Activated naive CD8-positive, alpha-beta T cell treated with anti-CD3 and anti-CD28 coated beads for 36 hours (primary cell): Measurements from ENCODE around the gene DMXL1. TPM values are rescaled to one million over a fixed set of nuclear protein-coding genes. Genes with fewer than 3 reads are reported as not detected.
"Not testable (repeated sequence)": the region's sequence is repeated elsewhere in the genome, so short reads cannot be mapped to it uniquely, and the experiment has no call there.

ENCODE experiments used
- DNase-seq: peaks from one replicate; pipeline ENCODE4 v3.0.0; 2021
- H3K27ac Mint-ChIP-seq: one replicate; pipeline ENCODE4 v1.8.0; 2022; ENCODE audit warnings: mild to moderate bottlenecking, moderate library complexity, mixed read lengths
- H3K27me3 Mint-ChIP-seq: one replicate; pipeline ENCODE4 v1.8.0; 2022; ENCODE audit warnings: mild to moderate bottlenecking, mixed read lengths
- H3K36me3 Mint-ChIP-seq: one replicate; pipeline ENCODE4 v1.8.0; 2021; ENCODE audit warnings: mild to moderate bottlenecking, mixed read lengths
- H3K4me1 Mint-ChIP-seq: one replicate; pipeline ENCODE4 v1.8.0; 2021; ENCODE audit warnings: mixed read lengths
- H3K4me3 Mint-ChIP-seq: one replicate; pipeline ENCODE4 v1.8.0; 2022; ENCODE audit warnings: mild to moderate bottlenecking, moderate library complexity, mixed read lengths
- H3K9me3 Mint-ChIP-seq: one replicate; pipeline ENCODE4 v1.8.0; 2022; ENCODE audit warnings: mixed read lengths
- total RNA-seq, 2 experiments: library from RNA; stranded (reverse); gene quantifications; one replicate each; pipeline ENCODE4 v1.2.3, GENCODE V29; 2021

Gene DMXL1
- total RNA-seq, 2 experiments from 2014 or later = 22.1 to 25.1 TPM

DNA sequence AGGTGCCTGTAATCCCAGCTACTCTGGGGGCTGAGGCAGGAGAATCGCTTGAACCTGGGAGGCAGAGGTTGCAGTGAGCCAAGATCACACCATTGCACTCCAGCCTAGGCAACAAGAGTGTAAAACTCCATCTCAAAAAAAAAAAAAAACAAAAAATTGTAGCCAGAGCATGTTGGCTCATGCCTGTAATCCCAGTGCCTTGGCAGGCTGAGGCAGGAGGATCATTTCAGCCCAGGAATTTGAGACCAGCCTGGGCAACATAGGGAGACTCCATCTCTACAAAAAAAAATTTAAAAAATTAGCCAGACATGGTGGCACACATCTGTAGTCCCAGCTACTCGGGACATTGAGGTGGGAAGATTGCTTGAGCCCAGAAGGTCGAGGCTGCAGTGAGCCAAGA is 168.9 kb downstream of the DMXL1 start:
- peaks cover 34% of the 10 kb centered on the region for H3K4me1 Mint-ChIP-seq
- H3K27ac Mint-ChIP-seq = not testable (repeated sequence)

DNA sequence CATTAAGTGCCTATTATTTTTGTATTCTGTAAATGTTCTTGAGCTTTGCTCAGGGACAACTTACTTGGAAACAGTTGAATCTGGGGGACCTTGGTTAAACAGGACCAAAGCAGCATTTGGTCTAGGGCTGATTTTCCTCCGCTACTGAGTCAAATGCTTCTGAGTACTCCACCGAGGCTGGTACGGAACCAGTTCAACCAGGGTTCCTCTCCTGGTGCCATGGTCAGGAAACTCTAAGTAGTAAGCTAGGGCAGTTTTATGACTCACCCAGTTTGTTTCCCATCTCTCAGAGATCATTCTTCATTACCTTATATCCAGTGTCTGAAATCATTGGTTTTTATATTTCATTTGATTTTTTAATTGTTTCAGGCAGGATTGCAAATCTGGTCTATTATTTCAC is 173.0 kb downstream of the DMXL1 start:
- DNase-seq = no peak
- Mint-ChIP-seq H3K9me3 (no peaks in the 10 kb centered on the region), H3K36me3 (peaks cover 5% of the 10 kb centered on the region), H3K4me3 (no peak overlapping the region), H3K4me1 (peaks cover 10% of the 10 kb centered on the region), H3K27me3 (no peaks in the 10 kb centered on the region), H3K27ac (no peak overlapping the region)

More for the DNA sequence above, 168.9 kb downstream of the DMXL1 start:
- not testable (repeated sequence) for H3K4me3 Mint-ChIP-seq, H3K9me3 Mint-ChIP-seq, DNase-seq, H3K27me3 Mint-ChIP-seq
- peaks cover 10% of the 10 kb centered on the region for H3K36me3 Mint-ChIP-seq

DNA sequence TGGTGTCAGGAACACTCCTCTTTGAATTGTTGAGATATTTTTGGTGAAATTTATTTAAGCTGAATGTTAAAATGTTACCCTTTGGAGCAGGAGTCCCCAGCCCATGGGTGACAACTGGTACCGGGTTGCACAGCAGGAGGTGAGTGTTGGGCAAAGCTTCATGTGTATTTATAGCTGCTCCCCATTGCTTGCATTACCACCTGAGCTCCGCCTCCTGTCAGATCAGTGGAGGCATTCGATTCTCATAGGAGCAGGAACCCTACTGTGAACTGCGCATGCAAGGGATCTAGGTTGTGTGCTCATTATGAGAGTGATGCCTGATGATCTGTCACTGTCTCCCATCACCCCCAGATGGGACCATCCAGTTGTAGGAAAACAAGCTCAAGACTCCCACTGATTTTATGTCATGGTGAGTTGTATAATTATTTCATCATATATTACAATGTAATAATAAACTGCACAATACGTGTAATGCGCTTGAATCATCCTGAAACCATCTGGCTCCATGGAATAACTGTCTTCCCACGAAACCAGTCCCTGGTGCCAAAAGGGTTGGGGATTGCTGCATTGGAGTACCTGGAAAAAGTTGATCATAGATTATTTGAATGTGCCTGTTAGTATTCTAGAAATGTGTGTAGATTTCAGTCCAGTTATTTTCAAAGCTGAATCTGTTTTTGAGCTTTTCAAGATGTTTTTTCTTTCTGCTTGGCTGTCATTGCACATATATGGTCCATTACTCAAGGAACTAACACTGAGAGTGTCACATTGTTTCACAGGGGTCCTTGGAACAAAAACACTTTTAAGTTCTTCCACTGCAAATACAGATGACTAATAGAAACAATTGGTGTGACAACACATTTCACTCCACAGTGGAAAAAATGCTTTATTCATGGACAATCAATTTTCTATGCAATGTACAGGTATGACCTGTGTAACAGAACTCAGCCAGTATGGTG is 180.3 kb downstream of the DMXL1 start:
- DNase-seq = no peak
- H3K36me3 Mint-ChIP-seq = peaks cover 18% of the 10 kb centered on the region
- H3K27me3 Mint-ChIP-seq = no peaks in the 10 kb centered on the region
- peak overlapping the region; percentile 56 for H3K27ac Mint-ChIP-seq
- H3K4me3 Mint-ChIP-seq = no peak overlapping the region
- H3K4me1 Mint-ChIP-seq = peaks cover 9% of the 10 kb centered on the region
- H3K9me3 Mint-ChIP-seq = peaks cover 14% of the 10 kb centered on the region

DNA sequence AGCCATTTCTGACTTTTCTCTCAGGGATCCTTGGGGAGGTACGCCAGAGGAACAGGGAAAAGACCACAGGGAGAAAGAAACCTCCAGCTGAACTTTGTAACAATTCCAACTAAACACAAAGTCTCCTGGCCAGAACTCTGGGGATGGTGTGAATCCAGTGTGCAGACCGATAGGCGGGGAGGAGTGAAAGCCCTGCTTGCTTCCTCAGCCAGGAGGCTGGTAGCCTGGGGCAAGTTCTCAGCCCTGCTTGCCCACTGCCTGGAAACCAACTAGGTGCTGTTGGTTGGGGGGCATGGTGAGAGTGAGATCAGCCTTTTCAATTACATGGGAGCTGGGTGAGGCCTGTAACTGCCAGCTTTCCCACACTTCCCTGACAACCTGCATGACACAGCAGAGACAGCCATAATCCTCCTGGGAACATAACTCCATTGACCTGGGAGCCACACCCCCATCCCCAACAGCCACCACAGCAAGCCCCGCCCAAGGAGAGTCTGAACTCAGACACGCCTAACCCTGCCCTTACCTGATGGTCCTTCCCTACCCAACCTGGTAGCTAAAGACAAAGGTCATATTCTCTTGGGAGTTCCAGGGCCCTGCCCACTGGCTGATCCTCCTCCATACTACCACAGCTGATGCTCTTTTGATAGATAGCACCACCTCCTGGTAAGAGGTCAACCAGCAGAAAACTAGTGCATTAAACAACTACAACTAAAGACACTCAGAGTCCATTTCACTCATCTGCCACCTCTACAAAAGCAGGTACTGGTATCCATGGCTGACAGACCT is 184.9 kb downstream of the DMXL1 start:
- peaks cover 34% of the 10 kb centered on the region for H3K9me3 Mint-ChIP-seq

DNA sequence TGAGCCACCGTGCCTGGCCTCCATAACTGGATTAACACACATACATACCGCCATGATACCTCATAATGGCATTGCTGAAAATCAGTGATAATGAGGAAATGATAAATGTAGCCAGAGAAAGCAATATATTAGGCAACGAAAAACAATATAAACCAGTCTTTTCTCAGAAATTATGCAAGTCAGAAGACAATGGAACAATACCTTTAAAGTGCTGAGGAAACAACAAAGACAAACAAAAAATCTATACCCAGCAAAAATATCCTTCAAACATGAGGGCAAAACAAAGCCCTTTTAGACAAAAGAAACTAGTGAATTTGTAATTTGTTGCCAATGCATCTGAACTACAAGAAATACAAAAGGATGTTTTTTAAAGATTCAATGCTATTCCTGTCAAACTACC is 186.7 kb downstream of the DMXL1 start:
- Mint-ChIP-seq H3K4me1 (no peaks in the 10 kb centered on the region), H3K27ac (no peak overlapping the region), H3K9me3 (peaks cover 45% of the 10 kb centered on the region), H3K4me3 (no peak overlapping the region), H3K36me3 (peaks cover 26% of the 10 kb centered on the region), H3K27me3 (no peaks in the 10 kb centered on the region)
- DNase-seq = no peak

More for the DNA sequence above, 184.9 kb downstream of the DMXL1 start:
- Mint-ChIP-seq H3K36me3 (peaks cover 22% of the 10 kb centered on the region), H3K27ac (no peak overlapping the region), H3K4me3 (no peak overlapping the region), H3K27me3 (no peaks in the 10 kb centered on the region), H3K4me1 (peaks cover 9% of the 10 kb centered on the region)
- DNase-seq = no peak

DNA sequence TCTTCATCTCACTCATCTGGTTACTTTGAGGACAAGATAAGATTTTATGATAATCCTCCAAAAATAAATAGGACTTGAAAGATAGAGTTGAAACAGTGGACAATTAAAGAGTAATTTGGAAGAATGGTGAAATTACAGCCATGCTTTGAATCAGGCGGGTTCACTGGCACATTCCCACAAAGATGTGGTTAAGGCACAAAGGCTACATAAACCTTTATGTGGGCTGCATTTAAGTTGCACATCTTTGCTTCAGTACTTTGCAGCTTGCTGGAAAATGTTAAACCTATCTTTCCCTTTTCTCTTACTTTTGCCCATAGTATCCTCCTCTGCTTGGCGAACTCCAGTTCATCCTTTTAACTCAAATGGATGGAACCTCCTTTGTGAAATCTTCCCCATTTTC is 192.8 kb downstream of the DMXL1 start:
- Mint-ChIP-seq H3K9me3 (peaks cover 39% of the 10 kb centered on the region), H3K36me3 (peaks cover 29% of the 10 kb centered on the region), H3K4me3 (no peak overlapping the region), H3K27me3 (no peaks in the 10 kb centered on the region), H3K4me1 (peaks cover 23% of the 10 kb centered on the region), H3K27ac (no peak overlapping the region)
- DNase-seq = no peak

DNA sequence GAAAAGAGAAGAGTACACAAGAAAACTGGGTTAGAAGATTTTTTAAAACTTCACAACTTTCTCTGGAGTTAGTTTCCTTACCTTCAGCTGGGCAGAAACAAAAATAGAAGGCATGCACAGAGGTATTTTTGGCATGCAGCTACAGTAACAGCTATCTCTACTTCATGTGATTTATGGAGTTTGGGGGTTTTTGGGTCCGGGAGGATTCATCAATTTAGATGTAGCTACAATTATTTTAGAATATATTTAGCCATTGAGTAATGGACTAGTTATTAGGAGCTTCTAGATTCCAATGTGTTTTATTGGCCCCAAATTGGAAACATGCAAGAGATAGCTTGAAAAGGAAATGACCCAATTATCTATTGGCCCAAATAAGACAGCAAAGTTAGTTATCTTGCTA is 193.3 kb downstream of the DMXL1 start:
- Mint-ChIP-seq H3K27ac (no peak overlapping the region), H3K9me3 (peaks cover 39% of the 10 kb centered on the region), H3K27me3 (no peaks in the 10 kb centered on the region), H3K36me3 (peaks cover 27% of the 10 kb centered on the region), H3K4me3 (no peak overlapping the region), H3K4me1 (peaks cover 23% of the 10 kb centered on the region)
- DNase-seq = no peak

DNA sequence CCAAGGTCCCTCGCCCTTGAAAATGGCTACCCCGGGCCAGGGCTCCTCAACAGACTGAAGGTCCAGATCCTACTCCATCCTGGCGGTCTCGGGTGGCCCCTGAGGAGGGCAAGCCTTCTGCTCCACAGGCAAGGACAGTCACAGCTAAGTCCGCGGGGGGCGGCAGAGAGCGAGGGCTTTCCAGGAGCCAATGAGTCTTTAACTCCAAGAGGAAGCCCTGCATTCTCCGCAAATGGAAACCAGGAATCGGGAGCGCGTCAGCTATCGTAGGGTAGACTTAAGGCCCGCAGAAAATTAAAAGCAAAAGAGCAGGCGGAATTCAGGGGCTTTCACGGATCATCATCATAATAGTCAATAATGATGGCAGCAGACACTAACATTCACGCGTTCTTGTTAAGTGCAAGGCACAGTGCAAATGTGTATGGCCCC is 197.1 kb downstream of the DMXL1 start:
- Mint-ChIP-seq H3K4me1 (peaks cover 47% of the 10 kb centered on the region), H3K27me3 (no peaks in the 10 kb centered on the region), H3K4me3 (peak overlapping the region; percentile 93), H3K36me3 (peaks cover 38% of the 10 kb centered on the region), H3K27ac (peak overlapping the region; percentile 93), H3K9me3 (peaks cover 18% of the 10 kb centered on the region)
- DNase-seq = peak; percentile 79

DNA sequence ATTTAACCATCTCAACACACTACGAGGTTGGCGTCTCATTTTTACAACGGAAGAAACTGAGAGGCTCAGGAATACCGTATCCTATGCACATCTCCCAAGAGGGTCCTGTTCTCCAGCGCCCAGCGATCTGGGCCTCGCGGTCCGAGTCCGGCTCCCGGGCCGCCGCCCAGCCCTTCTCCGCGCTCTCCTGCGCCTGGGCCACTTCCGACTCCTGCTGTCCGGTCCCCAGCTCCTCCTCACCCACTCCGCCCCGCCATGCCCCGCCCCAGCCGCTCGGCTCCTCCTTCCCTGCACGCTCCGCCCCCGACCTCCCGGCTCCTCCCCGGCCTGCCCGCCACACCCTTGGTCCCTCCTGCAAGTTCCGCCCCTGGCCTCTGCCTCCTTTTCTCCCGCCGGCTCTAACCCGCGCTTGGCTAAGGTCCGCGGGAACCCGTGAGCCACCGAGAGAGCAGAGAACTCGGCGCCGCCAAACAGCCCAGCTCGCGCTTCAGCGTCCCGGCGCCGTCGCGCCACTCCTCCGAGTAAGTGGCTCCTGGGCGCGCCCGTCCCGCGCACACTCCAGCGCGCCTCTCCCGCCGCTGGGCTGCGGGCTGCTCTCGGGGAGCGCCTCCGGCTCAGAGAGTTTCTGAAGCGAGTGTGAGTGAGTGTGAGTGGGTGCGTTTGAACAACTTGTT is 197.6 kb downstream of the DMXL1 start:
- no peaks in the 10 kb centered on the region for H3K27me3 Mint-ChIP-seq
- H3K36me3 Mint-ChIP-seq = peaks cover 36% of the 10 kb centered on the region
- H3K27ac Mint-ChIP-seq = peak overlapping the region; percentile 93
- DNase-seq = peak; percentile 97
- H3K9me3 Mint-ChIP-seq = peaks cover 14% of the 10 kb centered on the region
- H3K4me3 Mint-ChIP-seq = peak overlapping the region; percentile 93
- peaks cover 49% of the 10 kb centered on the region for H3K4me1 Mint-ChIP-seq

DNA sequence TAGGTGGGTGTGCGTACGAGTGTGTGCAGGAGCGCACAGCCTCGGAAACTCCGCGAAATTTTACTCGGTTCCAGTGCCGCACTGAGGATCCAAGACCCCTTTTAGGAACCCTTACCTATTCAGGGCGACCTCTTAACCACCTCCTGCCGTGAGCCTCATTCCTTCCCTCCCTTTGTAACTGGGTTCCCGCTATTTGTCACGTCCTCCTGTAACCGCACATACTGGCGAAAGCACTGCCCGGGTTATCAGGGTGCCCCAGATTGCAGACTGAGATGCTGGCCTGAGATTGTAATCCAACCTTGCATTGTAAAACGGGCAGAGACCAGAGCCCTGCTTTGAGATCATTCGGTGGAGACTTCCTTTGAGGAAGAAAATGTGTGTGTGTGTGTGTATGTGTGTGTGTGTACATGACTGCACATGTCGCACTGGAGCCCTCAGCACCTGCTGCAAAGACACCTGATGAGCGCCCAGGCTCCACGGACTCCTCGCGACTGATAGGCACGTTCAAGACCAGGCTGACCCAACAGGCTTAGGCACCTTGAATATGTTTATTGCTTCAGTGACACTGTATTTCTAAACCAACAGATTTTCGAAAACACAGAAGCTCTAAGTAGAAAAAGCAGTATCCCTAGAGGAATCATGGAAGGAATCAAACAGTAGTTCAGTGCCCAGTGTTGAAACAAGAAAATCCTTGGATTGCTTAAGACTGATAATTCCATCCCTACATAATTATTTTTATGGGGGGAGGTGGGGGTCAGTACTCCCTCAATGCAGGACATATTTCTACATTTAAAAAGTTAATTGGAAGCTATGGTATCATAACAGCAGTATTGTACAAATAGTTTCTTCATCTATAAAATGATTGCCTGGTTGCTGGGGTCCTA is 198.4 kb downstream of the DMXL1 start:
- Mint-ChIP-seq H3K27me3 (no peaks in the 10 kb centered on the region), H3K4me3 (peak overlapping the region; percentile 93), H3K27ac (peak overlapping the region; percentile 93), H3K9me3 (peaks cover 9% of the 10 kb centered on the region), H3K4me1 (peaks cover 52% of the 10 kb centered on the region), H3K36me3 (peaks cover 39% of the 10 kb centered on the region)
- DNase-seq = peak; percentile 27

DNA sequence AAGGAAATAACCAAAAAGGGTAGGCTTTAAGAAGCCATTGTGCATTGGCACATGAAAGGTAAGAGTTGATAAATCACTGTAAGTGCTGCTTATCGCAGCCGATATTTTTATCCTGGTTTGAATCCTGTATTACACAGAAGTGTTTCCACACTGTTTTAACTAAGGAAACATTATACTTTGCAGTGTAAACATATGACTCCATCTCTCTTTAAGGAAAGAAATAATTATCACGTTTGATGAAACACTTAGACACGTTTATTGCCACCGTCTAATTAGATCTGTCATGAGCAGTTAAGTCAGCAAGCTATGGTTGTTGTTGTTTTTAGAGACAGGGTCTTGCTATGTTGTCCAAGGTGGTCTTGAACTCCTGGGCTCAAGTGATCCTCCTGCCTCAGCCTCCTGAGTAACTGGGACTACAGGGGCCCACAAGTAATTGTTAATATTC is 199.3 kb downstream of the DMXL1 start:
- peaks cover 41% of the 10 kb centered on the region for H3K36me3 Mint-ChIP-seq
- DNase-seq = no peak
- H3K27ac Mint-ChIP-seq = peak overlapping the region; percentile 93
- H3K4me1 Mint-ChIP-seq = peaks cover 58% of the 10 kb centered on the region
- H3K9me3 Mint-ChIP-seq = peaks cover 9% of the 10 kb centered on the region
- no peaks in the 10 kb centered on the region for H3K27me3 Mint-ChIP-seq
- peak overlapping the region; percentile 93 for H3K4me3 Mint-ChIP-seq

DNA sequence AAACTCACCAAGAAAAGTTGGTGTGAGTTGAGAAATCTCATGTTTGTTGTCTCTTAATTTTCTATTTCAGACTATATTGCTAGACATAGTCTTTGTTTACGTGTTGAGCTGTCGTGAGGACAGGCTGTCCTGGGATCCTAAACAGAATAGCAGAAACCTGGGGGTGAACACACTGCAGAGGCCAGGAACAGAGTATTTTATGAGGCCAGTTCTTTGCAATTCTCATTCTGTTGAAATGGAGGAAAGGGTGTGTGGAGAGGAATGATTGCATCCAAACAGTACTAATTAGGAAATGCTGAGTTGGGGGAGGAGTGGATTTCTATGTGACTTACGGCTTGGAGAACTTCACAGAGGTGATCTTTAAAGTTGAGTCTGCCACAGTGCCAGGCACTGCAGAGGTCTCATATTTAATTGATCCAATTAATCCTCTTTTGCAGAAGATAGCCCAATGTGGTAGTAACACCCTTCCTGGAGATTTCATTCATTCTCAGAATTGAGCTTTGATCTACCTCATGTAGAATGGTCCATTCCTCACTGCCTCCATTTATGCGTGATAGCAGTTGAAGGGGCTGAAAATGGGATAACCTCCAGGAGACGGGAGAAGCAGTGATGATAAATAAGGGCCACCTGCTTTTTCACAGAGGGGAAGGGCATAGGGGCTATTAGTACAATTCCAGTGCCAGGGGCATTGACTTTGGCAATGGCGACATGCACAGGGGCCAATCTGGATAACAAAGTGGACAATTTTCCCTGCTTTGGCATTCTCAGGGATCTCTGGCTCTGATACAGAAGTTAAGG is 200.3 kb downstream of the DMXL1 start:
- peaks cover 48% of the 10 kb centered on the region for H3K36me3 Mint-ChIP-seq
- peaks cover 67% of the 10 kb centered on the region for H3K4me1 Mint-ChIP-seq
- H3K4me3 Mint-ChIP-seq = peak overlapping the region; percentile 83
- H3K27ac Mint-ChIP-seq = peak overlapping the region; percentile 96
- no peaks in the 10 kb centered on the region for H3K27me3 Mint-ChIP-seq
- peaks cover 6% of the 10 kb centered on the region for H3K9me3 Mint-ChIP-seq
- DNase-seq = no peak
